Liver (tissue), 9 donors: ENCODE measurements around the gene NCBP2. TPM values are rescaled to one million over a fixed set of nuclear protein-coding genes. Genes with fewer than 3 reads are reported as not detected.

Experiments used
- DNase-seq: peaks from one replicate; pipeline ENCODE4 v3.0.0-alpha.2; 2017; ENCODE audit warnings: low spot score
- H3K27ac ChIP-seq, 2 donors: one replicate each; pipeline ENCODE4 v1.7.0; 2013; ENCODE audit warnings: inconsistent platforms in 2 of 2, low read length in 2 of 2, control low read depth in 1 of 2, low read depth in 1 of 2, mild to moderate bottlenecking in 1 of 2
- H3K27me3 ChIP-seq, 4 donors: one replicate each; pipeline versions ENCODE4 v1.6.1 to v1.7.0; 2013; ENCODE audit warnings: low read length in 3 of 4, inconsistent platforms in 1 of 4, mild to moderate bottlenecking in 1 of 4, moderate library complexity in 1 of 4; ENCODE audit not compliant: control insufficient read depth in 4 of 4, insufficient read depth in 4 of 4
- H3K36me3 ChIP-seq, 4 donors: one replicate each; pipeline versions ENCODE4 v1.6.1 to v1.7.0; 2013; ENCODE audit warnings: low read length in 3 of 4, mild to moderate bottlenecking in 3 of 4, low read depth in 1 of 4, moderate library complexity in 1 of 4; ENCODE audit not compliant: control insufficient read depth in 4 of 4, insufficient read depth in 3 of 4
- H3K4me1 ChIP-seq, 4 donors: one replicate each; pipeline versions ENCODE4 v1.6.1 to v1.7.0; 2013; ENCODE audit warnings: low read length in 3 of 4, mild to moderate bottlenecking in 3 of 4, moderate library complexity in 1 of 4; ENCODE audit not compliant: control insufficient read depth in 4 of 4, insufficient read depth in 4 of 4
- H3K4me3 ChIP-seq, 3 donors: one replicate each; pipeline versions ENCODE4 v1.6.1 to v1.7.0; 2013; ENCODE audit warnings: low read length in 3 of 3, control low read depth in 1 of 3, low read depth in 1 of 3, mild to moderate bottlenecking in 1 of 3
- H3K9ac ChIP-seq, 2 donors: one replicate each; pipeline ENCODE4 v1.7.0; 2013; ENCODE audit warnings: low read length in 2 of 2, mild to moderate bottlenecking in 2 of 2, moderate library complexity in 2 of 2, control low read depth in 1 of 2, low read depth in 1 of 2
- H3K9me3 ChIP-seq, 4 donors: one replicate each; pipeline versions ENCODE4 v1.6.1 to v1.7.0; 2013; ENCODE audit warnings: low read length in 3 of 4; ENCODE audit not compliant: control insufficient read depth in 4 of 4
- CTCF ChIP-seq: fragments of 150-350 bp; IDR thresholded peaks from 2 replicates; pipeline ENCODE4 v1.5.1; 2017; ENCODE audit warnings: improper control_type of control experiment, low read depth, low read length; ENCODE audit not compliant: missing input control
- EGR1 ChIP-seq, 2 donors: IDR thresholded peaks; 2 replicates each; pipeline ENCODE4 v1.6.1; 2016 to 2018; ENCODE audit warnings: antibody characterized with exemption in 2 of 2, low read depth in 2 of 2
- FOXA1 ChIP-seq: IDR thresholded peaks from 2 replicates; pipeline ENCODE4 v1.6.1; 2016; ENCODE audit warnings: antibody characterized with exemption
- FOXA2 ChIP-seq: IDR thresholded peaks from 2 replicates; pipeline ENCODE4 v1.6.1; 2016; ENCODE audit warnings: antibody characterized with exemption
- GABPA ChIP-seq, 2 donors: IDR thresholded peaks in 1 of 2; conservative IDR thresholded peaks in 1 of 2; 2 replicates each; pipeline ENCODE4 v1.6.1; 2016; ENCODE audit warnings: antibody characterized with exemption in 2 of 2, mild to moderate bottlenecking in 1 of 2, moderate library complexity in 1 of 2
- HNF4A ChIP-seq, 2 donors: conservative IDR thresholded peaks; 2 replicates each; pipeline ENCODE4 v1.6.1; 2016; ENCODE audit warnings: antibody characterized with exemption in 2 of 2, mild to moderate bottlenecking in 2 of 2
- HNF4G ChIP-seq: IDR thresholded peaks from 2 replicates; pipeline ENCODE4 v1.6.1; 2016; ENCODE audit warnings: antibody characterized with exemption
- JUND ChIP-seq, 2 donors: IDR thresholded peaks; 2 replicates each; pipeline ENCODE4 v1.6.1; 2016; ENCODE audit warnings: antibody characterized with exemption in 2 of 2
- MAX ChIP-seq: IDR thresholded peaks from 2 replicates; pipeline ENCODE4 v1.6.1; 2016; ENCODE audit warnings: antibody characterized with exemption
- NR2F2 ChIP-seq: IDR thresholded peaks from 2 replicates; pipeline ENCODE4 v1.6.1; 2016; ENCODE audit warnings: antibody characterized with exemption
- RAD21 ChIP-seq, 2 donors: IDR thresholded peaks; 2 replicates each; pipeline ENCODE4 v1.6.1; 2016; ENCODE audit warnings: antibody characterized with exemption in 2 of 2, mild to moderate bottlenecking in 2 of 2
- REST ChIP-seq: IDR thresholded peaks from 2 replicates; pipeline ENCODE4 v1.6.1; 2016; ENCODE audit warnings: antibody characterized with exemption, mild to moderate bottlenecking
- RXRA ChIP-seq, 2 donors: IDR thresholded peaks; 2 replicates each; pipeline ENCODE4 v1.6.1; 2017 to 2018; ENCODE audit warnings: antibody characterized with exemption in 2 of 2, mild to moderate bottlenecking in 1 of 2
- SP1 ChIP-seq: IDR thresholded peaks from 2 replicates; pipeline ENCODE4 v1.6.1; 2018; ENCODE audit warnings: antibody characterized with exemption, mild to moderate bottlenecking
- TAF1 ChIP-seq: conservative IDR thresholded peaks from 2 replicates; pipeline ENCODE4 v1.6.1; 2016; ENCODE audit warnings: antibody characterized with exemption, mild to moderate bottlenecking
- YY1 ChIP-seq: IDR thresholded peaks from 2 replicates; pipeline ENCODE4 v1.6.1; 2016; ENCODE audit warnings: antibody characterized with exemption, mild to moderate bottlenecking
- ZBTB33 ChIP-seq: IDR thresholded peaks from 2 replicates; pipeline ENCODE4 v1.6.1; 2016; ENCODE audit warnings: antibody characterized with exemption
- WGBS: extraction: QIAGEN DNeasy Blood & Tissue Kit; methylation state at CpG from one replicate; pipeline ENCODE4 v1.1.7; 2013; 5-methylcytosine and 5-hydroxymethylcytosine counted together
- polyA plus RNA-seq, 2 donors: library from polyadenylated mRNA; stranded (reverse) in 1 of 2; unstranded in 1 of 2; fragments of 200-250 nt in 1 of 2; fragments of >200 nt in 1 of 2; fragmentation: Nextera tagmentation in 1 of 2; extraction: Ambion mirVana in 1 of 2; gene quantifications; one replicate each; pipeline versions ENCODE4 v1.2.1 to v1.2.3, GENCODE V29; 2013 to 2015
- total RNA-seq, 2 donors: library from RNA; depleted of rRNA; stranded (reverse); fragments of >200 nt; gene quantifications; one replicate each; pipeline ENCODE4 v1.2.3, GENCODE V29; 2014
- TF ChIP-seq, protein P1 (sequence below): IDR thresholded peaks from 2 replicates; pipeline ENCODE4 v1.6.1; 2016; ENCODE audit warnings: antibody characterized with exemption
- donor health status: healthy.
- donor health status: healthy.
- donor health status: healthy.
- donor health status: healthy.
- donor health status: healthy.

NCBP2 gene
- total and polyA plus RNA-seq, 4 donors = 16.2 to 19.2 (median 18.1) TPM

DNA sequence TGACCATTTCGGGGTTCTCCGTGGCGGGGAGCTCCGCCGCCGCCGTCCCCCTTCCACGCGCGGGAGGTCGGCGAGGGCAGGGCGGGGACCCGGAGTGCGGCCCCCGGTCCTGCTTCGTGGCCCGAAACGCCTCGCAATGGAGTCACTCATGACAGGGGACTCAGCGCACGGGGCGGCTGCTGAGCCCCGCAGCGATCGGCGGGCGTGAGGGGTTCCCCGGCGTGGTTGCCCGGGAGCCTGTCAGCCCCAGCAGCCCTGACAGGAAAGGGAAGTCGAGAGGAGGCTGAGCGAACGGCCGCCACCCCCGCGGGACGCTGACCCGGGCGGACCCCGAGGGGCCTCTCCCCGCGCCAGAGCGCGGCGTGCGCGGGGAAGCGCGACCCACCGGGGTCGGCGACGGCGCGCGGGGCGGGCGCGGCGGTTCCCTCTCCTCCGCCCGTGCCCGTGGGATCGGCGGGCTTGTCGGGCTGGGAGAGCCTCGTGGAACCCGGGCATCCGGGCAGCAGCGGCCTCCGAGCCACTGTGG, 26.9 kb upstream of the NCBP2 start:
- peak overlapping the region; percentile 17 to 96 (median 59) for H3K4me3 ChIP-seq
- peak overlapping the region in 1 of 2 donors; percentile 37 for H3K9ac ChIP-seq
- no peaks in the 10 kb centered on the region for H3K9me3 ChIP-seq
- DNase-seq = peak; percentile 64
- H3K36me3 ChIP-seq = no peaks in the 10 kb centered on the region
- H3K4me1 ChIP-seq = peaks cover 0 to 16% (median 10%) of the 10 kb centered on the region in 4 donors
- H3K27me3 ChIP-seq = no peaks in the 10 kb centered on the region
- H3K27ac ChIP-seq = peak overlapping the region in 1 of 2 donors; percentile 28
- WGBS = 2% methylated on average over 72 of the region's 72 CpGs
- TF ChIP-seq REST = no peak
- no peak for TF ChIP-seq HNF4G
- TF ChIP-seq GABPA (IDR thresholded peaks at IDR 0.05 in 1 of 2, conservative IDR thresholded peaks at IDR 0.05 in 1 of 2) = no peak
- TF ChIP-seq FOXA2 = no peak
- TF ChIP-seq YY1 = no peak
- TF ChIP-seq, protein P1, sequence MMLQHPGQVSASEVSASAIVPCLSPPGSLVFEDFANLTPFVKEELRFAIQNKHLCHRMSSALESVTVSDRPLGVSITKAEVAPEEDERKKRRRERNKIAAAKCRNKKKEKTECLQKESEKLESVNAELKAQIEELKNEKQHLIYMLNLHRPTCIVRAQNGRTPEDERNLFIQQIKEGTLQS = no peak
- TF ChIP-seq JUND (IDR thresholded peaks at IDR 0.05) = no peak
- no peak for TF ChIP-seq MAX
- TF ChIP-seq EGR1 (IDR thresholded peaks at IDR 0.05; ENCODE audit: low read depth in 2 of 2) = no peak
- TF ChIP-seq RXRA (IDR thresholded peaks at IDR 0.05) = no peak
- no peak for TF ChIP-seq HNF4A (conservative IDR thresholded peaks at IDR 0.05)
- no peak for TF ChIP-seq ZBTB33
- TF ChIP-seq TAF1 = no peak
- TF ChIP-seq FOXA1 = no peak
- no peak for TF ChIP-seq SP1
- TF ChIP-seq NR2F2 = no peak
- no peak for TF ChIP-seq CTCF
- no peak for TF ChIP-seq RAD21 (IDR thresholded peaks at IDR 0.05)
